Measurements from ENCODE around the gene PCSK4.
"Not testable (repeated sequence)": the region's sequence is repeated elsewhere in the genome, so short reads cannot be mapped to it uniquely, and the experiment has no call there.

The PCSK4 gene

DNA sequence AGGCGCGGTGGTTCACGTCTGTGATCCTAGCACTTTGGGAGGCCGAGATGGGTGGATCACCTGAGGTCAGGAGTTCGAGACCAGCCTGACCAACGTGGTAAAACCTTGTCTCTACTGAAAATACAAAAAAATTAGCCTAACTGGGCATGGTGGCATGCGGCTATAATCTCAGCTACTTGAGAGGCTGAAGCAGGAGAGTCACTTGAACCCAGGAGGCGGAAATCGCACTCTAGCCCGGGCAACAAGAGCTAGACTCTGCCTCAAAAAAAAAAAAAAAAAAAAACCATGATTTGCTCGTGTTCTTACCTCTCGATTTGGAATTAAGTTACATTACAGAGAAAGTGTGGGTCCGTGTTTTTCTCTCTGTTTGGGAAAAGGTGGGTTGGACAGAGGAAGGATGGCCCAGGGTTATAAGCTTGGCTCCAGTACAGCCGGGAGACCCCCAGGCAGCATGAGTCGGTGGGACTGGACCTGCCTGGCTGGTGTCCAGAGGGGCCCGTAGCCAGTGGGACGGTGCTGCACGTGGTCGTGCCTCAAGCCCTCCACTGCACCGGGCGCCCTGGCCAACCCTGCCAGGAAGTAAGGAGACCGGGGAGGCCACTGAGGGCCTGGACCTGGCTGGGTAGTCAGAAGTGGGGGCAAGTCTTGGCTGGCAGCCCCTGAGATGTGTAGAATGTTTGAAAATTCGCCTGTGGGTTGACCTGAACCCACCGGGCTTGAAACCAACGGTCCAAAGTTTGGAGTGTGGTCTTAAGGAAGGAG, 48.3 kb downstream of the PCSK4 start:
- no peak for DNase-seq (ENCODE audit: extremely low read depth in 1 of 2, low read depth in 1 of 2)

DNA sequence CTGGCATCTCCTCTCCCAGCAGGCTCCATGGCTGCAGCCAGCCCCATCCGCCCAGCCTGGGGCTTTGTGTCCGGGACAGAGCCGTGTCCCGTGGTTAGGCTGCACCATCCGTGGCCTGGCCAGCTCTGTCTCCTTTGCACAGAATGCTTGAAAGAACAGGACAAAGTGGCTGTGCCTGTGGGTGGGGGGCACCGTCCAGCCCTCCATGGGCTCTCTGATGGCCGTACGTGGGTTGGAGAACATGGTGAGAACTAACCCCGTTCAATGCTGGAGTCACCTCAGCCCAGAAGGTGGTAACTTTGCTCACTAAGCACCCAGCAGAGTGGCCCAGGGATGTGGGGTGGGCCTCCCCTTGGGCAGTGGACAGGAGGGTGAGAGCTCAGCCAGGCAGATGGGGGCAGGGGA, 49.1 kb downstream of the PCSK4 start:
- no peak for DNase-seq (ENCODE audit: extremely low read depth in 1 of 2, low read depth in 1 of 2)

DNA sequence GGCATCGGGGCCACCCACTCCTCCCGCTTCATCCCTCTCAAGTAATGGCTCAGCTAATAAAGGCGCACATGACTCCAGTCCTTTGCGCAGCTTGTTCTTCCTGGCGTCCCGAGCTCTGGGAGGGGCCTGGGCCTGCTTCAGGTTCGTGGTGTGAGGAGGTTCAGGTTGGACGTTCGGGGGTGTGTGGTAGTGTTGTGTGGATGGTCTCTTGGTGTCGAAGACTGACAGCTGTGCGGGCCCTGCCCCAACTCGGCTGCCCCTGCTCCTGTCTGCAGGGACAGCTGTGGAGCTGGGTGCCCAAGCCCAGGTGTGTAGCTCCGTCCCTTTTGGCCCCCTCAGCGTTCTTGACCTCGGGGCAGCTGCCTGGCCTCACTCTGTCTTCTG, 49.7 kb downstream of the PCSK4 start:
- DNase-seq (ENCODE audit: extremely low read depth in 1 of 2, low read depth in 1 of 2) = no peak

DNA sequence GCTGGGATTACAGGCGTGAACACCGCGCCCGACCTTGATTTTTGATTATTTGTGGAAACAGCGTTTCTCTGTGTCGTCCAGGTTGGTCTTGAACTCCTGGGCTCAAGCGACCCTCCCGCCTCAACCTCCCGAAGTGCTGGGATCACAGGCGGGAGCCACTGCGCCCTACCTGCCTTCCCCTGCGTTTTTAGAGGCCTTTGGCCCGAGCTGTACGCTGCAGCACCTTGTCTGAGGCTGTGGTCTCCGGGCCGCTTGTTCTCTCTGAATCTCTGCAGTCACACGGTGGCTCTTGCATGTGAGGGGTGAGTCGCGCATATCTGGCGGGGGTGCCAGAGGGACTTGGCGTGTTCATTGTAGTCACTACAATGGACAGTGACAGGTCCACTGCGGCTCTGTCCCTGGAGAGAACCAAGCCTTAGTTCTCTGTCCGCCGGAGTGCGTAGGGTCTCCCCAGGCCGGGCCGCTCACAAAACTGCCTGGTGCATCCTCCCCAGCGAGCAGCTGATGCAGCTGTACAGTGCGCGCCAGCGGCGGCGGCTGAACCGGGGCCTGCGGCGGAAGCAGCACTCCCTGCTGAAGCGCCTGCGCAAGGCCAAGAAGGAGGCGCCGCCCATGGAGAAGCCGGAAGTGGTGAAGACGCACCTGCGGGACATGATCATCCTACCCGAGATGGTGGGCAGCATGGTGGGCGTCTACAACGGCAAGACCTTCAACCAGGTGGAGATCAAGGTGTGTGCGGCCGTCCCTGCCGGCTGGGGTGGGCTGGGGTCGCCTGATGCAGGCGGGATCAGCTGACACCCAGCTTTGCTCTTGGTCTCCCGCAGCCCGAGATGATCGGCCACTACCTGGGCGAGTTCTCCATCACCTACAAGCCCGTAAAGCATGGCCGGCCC, 50.4 kb downstream of the PCSK4 start:
- not testable (repeated sequence) for DNase-seq (ENCODE audit: extremely low read depth in 1 of 2, low read depth in 1 of 2)

DNA sequence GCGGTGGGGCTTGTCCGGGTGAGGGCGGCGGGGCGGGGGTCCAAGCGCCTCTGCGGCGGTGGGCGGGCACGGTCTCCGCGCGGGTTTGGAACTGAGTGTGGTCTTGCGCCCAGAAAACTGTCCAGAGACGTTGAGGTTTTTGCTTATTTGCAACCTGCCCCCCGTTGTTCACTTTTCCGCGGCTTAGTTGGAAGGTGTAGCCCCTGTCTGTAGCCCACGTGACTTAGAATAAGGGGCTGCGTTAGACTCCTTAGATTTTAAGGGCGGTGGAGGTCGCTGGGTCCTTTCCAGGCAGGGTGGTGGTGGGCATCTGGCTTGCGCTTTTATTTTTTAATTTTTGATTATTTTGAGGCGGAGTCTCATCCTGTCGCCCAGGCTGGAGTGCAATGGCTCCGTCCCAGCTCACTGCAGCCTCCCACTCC, 51.2 kb downstream of the PCSK4 start:
- no peak for DNase-seq (ENCODE audit: extremely low read depth in 1 of 2, low read depth in 1 of 2)

DNA sequence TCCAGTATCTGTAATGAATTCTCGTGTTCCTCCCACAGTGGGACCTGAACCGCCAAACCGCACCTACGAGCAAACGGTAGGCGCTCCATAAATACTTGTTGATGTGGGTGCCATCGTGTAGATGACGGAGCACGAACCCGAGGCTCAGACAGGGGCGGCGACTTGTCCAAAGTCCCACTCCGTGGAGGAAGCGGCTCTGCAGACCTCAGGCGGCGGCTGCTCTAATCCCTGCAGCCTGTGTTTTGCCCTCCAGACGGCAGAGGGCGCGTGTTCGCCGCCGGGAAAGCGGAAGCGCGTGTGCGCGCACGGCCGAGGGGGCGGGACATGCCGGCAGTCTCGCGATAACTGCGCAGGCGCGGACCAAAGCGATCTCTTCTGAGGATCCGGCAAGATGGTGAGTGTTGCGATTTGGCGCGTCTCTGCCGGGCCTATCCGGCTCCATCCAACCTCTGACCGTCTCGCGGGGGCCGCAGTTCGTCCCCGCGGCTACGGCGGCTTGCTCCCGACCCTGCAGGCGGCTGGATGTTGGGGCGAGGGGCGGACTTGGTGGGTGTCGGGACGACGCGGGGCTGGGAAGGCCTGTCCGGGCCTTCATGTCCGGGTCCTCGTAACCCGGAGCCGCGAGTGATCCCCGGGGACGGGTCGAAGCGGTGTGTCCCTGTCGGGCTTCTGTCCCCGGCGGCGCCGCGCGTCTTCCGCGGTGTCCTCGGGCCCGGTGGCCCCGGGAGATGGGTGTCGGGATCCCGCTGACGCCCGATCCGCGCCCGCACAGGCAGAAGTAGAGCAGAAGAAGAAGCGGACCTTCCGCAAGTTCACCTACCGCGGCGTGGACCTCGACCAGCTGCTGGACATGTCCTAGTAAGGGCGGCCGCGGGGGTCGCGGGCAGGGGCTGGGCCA, 51.9 kb downstream of the PCSK4 start, which contains the start of gene RPS15:
Gene RPS15, plus strand, starts transcription at position 362 of the 898 bp plus-strand sequence. Its CDS starts 30 bp downstream, at position 392.
- DNase-seq (ENCODE audit: extremely low read depth in 1 of 2, low read depth in 1 of 2) = peak; percentile 86 to 87

DNA sequence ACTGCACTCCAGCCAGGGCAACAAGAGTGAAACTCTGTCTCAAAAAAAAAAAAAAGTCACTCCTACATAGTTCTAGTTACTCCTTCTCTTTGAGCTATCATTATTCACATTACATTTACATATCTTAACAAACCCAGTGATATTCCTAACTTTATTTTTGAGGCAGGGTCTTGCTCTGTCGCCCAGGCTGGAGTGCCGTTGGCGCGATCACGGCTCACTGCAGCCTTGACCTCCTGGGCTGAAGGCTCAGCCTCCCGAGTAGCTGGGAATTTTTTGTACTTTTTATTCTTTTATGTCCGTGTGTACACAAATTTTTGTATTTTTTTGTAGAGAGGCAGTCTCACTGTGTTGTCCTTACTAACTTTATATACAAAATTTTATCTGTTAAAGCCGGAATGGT, 52.5 kb downstream of the PCSK4 start:
- no peak for DNase-seq (ENCODE audit: extremely low read depth in 1 of 2, low read depth in 1 of 2)

DNA sequence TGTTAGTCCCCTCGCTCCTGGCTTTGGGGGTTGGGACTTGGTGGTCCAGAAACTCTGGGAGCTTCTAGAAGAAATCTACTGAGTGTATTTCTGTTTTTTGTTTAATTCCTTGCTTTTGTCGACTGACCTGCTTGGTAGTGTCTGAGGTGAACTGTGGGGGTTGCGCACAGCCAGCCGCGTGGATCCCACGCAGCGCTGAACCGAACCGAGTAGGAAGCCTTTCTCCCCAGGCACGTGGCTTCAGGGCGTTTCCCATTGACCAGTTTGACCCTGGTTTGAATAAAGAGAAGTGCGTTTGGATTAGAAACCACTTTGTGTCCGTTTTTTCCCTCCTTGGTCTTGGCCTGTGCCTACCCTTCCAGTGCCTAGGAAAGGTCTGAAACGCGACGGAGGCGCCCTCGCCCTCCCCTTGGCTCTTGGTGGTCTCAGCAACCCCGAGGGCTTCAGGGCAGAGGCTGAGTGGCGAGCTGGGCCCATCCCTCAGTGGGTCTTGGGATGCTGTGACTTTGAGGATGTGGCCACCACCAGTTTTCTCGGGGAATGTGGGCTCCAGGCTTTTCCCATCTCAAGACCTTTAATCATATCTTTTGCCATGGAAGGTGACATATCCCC, 54.7 kb downstream of the PCSK4 start:
- no peak for DNase-seq (ENCODE audit: extremely low read depth in 1 of 2, low read depth in 1 of 2)

DNA sequence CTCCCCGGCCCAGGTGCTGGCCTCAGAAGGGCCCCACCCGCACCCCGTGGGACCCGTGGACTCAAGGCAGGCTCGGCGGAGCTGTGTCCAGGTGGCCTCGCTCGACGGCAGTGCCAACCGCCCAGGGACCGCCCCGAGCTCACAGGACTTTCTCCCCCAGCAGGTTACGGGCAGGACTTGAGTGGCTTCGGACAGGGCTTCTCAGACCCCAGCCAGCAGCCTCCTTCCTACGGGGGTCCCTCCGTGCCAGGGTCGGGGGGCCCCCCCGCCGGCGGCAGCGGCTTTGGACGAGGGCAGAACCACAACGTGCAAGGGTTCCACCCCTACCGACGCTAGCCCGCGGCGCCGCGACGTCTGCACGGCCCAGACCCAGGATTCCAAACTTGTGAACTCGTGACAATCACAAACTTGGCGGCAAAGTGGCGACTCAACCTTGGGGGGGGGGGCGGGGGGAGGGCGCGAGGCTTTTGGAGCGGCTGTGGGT, 55.5 kb downstream of the PCSK4 start:
- DNase-seq (ENCODE audit: extremely low read depth in 1 of 2, low read depth in 1 of 2) = no peak

DNA sequence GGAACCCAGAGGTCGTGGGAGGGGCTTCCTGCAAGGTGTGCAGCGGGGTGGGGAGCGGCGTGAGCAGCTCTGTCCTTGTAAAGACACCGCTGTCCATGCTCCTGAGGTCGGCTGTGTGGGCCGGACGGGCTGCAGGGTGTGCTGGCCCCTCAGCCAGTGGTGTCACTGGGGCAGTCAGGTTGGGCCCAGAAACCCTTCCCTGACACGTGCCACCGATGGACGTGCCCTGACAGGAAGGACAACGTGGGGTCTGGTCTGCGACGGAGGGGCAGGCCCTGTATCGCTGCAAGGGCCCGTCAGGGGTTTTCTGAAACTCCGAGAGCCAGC, 56.1 kb downstream of the PCSK4 start:
- no peak for DNase-seq (ENCODE audit: extremely low read depth in 1 of 2, low read depth in 1 of 2)

DNA sequence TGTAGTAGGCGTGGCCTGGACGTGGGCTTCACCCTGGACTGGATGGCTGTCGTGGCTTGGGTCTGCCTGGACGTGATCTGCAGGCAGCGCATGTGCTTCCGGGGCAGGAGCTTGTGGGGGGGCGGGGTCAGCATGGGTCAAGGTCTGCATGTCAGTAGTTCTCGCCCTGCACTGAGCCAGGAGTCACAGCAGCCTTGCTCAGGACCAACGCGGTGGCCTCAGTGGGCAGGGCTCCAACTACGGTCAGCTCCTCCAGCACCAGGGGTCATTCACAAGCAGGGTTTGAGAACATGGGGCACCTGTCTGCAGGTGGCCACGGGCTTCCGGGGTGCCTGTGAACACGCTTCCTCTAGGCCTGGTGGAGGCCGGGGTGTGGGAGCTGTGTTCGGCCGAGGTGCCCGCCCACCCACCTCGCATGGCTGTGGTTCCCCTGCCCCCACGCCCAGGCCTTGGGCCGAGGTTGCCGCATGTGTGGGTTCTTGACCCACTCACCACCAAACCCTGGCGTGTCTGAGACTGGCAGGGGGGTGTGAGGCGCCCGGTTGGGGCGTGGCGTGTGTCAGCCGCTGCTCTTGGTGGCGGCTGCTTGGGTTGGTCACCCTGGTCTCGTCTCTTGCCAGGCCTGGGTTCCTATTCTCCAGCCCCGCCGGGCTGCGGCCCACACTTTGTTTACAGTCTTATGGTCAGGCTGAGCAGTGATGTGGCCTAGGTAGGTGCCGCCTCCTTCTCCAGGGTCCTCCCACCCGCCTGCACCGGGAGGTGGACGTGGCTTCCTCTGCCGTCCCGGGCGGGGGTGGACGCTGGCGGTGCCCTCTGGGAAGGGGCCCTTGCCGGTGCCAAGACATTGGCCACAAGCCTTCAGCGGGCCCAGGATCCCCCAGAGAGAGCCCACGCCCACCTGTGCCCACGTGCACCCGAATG, 56.8 kb downstream of the PCSK4 start:
- no peak for DNase-seq (ENCODE audit: extremely low read depth in 1 of 2, low read depth in 1 of 2)

DNA sequence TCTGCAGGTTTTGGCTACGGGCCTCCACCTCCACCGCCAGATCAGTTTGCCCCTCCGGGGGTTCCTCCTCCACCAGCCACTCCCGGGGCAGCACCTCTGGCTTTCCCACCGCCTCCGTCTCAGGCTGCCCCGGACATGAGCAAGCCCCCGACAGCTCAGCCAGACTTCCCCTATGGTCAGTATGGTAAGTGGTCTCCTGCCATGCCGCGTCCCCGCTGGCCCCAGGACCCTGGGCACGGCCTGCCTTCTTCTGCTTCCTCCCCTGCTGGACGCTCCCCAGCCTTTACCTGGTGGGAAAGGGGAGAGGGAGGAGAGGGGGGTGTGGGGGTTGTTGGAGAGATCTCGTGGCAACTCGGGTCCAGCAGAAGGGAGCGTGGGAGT, 57.7 kb downstream of the PCSK4 start:
- DNase-seq (ENCODE audit: extremely low read depth in 1 of 2, low read depth in 1 of 2) = no peak

DNA sequence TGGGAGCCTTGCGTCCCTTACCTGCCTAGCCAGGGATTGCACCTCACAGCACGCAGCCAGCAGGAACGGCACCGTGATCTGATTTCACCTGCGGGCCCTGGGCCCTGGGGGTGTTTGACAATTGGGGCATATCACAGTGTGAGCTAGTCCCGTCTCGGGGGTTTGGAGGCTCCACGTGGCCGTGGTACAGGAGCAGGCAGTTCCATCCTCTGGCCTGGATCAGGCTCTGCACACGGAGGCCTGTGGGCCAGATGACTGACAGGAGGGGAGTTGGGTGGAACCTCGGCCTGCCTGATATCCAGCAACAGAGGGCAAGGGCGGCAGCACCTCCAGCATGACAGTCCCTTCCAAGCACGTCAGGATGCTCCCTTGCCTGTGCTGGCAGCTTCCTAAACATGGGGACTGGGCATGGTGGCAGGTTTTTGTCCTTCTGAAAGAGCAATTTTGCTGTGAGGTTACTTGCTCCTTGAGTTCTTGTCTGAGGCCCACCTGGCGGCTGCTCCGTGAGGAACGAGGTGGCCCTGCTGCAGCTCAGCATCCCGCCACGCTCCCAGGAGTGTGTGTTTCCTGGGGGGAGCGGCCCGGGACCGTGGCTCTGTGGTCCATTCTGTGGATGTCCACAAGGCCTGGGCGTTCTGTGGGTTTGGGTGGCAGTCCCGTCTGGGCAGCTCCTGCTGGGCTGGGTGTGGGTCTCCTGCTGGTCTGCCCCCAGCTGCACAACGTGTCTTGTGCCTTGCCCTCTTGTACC, 58.2 kb downstream of the PCSK4 start:
- DNase-seq (ENCODE audit: extremely low read depth in 1 of 2, low read depth in 1 of 2) = no peak
